LHCN-M2 (cell line): ENCODE results near the gene YJU2. TPM values are rescaled to one million over a fixed set of nuclear protein-coding genes. Genes with fewer than 3 reads are reported as not detected.
A peak's percentile ranks its signal among the peaks of the same experiment; 100 is the strongest.
"Not testable (repeated sequence)": the region's sequence is repeated elsewhere in the genome, so short reads cannot be mapped to it uniquely, and the experiment has no call there.

Experiments
- DNase-seq: peaks from one replicate; pipeline ENCODE4 v3.0.0-alpha.2; 2012; ENCODE audit warnings: low read depth
- total RNA-seq: library from RNA; depleted of rRNA; stranded (reverse); fragments of >200 nt; gene quantifications from 2 replicates; pipeline ENCODE4 v1.2.3, GENCODE V29; 2014

Gene YJU2
- total RNA-seq, 1 experiment from 2014 or later = 24.2 TPM

DNA sequence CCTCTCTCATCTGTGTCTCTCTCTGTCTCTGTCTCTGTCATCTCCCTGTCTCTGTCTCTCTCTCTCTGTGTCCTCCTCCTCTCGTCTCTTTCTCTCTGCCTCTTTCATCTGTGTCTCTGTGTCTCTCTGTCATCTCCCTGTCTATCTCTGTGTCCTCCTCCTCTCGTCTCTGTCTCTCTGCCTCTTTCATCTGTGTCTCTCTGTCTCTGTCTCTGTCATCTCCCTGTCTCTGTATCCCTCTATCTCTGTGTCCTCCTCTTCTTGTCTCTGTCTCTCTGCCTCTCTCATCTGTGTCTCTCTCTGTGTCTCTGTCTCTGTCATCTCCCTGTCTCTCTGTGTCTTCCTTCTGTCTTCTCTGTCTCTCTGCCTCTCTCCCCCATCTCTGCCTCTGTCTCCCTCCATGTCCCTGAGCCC, 18.1 kb upstream of the YJU2 start:
- no peak for DNase-seq

DNA sequence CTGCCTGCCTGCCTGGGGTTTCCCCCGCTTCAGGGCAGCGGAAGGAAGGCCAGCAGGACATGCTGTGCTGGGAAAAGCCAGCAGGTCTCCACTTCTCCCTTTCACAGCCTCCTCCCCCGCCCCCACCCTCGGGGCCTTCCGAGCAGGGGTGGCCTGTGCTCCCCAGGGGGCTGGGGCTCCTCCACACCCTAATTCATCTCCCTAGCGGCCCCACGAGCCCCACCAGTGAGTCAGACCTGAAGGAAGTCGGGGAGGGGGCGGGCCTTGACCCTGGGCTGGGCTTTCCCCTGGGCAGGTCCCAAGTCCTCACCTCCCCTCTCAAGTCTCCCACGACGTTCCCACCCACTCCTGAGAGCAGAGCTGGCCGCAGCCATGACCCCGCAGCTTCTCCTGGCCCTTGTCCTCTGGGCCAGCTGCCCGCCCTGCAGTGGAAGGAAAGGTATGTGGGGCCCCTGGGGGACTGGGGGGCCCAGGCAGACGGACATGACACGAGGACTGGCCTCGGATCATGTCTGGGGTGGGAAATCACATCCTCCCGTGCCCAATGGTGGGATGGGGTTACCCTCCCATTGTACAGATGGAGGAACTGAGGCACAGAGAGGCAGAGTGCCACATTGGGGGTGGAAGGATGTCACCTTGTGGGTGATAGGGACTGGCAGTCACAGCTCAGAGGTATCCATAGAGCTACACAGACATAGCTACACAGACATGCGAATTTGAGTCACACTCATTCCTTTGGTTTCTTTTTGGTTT, 17.5 kb upstream of the YJU2 start, which contains the start of gene EBI3:
TSS of gene EBI3 (plus strand) at position 345 of the 753 bp plus-strand sequence. CDS start at position 373, 28 bp downstream.
- peak; percentile 24 for DNase-seq

DNA sequence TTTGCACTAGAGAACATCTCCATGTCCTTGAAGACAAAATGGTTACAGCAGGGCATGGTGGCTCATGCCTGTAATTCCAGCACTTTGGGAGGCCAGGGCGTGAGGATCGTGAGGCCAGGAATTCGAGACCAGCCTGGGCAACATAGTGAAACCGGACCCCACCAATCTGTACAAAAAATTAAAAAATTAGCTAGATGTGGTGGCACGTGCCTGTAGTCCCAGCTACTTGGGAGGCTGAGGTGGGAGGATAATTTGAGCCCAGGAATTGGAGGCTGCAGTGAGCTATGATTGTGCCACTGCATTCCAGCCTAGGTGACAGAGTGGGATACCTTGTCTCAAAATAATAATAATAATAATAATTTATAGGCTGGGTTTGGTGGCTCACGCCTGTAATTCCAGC, 16.6 kb upstream of the YJU2 start:
- not testable (repeated sequence) for DNase-seq

DNA sequence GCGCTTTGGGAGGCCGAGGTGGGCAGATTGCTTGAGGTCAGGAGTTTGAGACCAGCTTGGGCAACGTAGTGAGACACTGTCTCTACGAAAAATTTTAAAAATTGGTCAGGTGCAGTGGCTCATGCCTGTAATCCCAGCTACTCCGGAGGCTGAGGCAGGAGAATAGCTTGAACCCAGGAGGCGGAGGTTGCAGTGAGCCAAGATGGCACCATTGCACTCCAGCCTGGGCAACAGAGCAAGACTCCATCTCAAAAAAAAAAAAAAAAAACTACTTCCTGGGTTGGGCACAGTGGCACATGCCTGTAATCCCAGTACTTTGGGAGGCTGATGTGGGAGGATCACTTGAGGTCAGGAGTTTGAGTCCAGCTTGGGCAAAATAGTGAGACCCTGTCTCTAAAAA, 15.4 kb upstream of the YJU2 start:
- DNase-seq = not testable (repeated sequence)

DNA sequence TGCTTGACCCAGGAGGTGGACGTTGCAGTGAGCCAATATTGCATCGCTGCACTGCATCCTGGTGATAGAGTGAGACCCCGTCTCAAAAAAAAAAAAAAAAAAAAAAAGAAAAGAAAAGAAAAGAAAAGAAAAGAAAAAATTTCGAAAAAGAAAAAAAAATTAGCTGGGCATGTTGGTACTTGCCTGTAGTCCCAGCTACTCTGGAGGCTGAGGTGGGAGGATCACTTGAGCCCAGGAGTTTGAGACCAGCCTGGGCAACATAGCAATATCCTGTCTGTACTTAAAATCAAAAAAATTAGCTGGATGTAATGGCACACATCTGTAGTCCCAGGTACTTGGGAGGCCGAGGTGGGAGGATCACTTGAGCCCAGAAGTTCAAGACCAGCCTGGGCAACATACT, 14.7 kb upstream of the YJU2 start:
- DNase-seq = not testable (repeated sequence)

DNA sequence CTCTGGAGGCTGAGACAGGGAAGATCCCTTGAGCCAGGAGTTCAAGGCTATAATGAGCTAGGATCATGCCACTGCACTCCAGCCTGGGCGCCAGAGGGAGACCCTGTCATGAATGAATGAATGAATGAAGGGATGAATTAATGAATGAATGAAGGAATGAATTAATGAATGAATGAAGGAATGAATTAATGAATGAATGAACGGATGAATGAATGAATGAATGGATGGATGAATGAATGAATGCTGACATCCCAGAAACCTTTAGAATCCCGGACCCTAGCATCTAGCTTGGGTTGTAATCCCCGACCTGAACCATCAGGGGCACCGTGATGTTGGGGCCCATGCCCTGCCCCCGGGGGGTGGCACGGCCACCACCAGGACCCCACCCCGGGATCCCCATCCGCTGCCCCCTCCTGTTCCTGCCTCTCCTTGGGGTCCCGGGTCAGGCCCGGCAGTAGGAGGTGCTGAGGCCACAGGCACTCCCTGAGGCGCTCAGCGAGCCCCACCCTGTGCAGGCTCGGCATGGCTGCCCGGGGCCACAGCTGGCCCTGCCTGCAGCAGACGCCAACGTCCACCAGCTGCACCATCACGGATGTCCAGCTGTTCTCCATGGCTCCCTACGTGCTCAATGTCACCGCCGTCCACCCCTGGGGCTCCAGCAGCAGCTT, 14.1 kb upstream of the YJU2 start:
- peak; percentile 37 for DNase-seq

DNA sequence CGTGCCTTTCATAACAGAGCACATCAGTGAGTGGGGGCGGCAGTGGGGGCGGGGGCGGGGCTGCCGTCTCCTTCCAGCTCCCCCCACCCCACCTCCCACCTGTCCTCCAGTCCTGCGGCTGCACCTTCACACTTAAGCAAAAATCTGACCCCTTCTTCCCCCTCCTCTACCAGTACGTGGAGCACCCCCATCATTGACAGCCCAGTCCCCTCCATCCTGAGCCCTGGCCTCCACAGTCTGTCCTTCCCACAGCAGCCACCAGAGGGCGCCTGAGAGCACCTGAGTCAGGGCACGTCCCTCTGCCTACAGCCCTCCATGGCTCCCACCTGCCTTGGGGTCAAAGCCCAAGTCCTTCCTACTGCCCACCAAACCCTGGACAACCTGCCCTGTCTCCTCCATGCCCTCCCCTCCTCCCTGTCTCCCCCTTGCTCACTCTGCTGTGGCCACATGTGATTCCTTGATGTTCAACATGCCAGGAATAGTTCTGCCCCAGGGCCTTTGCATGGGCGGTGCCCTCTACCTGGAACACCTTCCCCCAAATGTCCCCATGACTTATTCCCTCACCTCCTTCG, 13.5 kb upstream of the YJU2 start:
- DNase-seq = peak; percentile 44

DNA sequence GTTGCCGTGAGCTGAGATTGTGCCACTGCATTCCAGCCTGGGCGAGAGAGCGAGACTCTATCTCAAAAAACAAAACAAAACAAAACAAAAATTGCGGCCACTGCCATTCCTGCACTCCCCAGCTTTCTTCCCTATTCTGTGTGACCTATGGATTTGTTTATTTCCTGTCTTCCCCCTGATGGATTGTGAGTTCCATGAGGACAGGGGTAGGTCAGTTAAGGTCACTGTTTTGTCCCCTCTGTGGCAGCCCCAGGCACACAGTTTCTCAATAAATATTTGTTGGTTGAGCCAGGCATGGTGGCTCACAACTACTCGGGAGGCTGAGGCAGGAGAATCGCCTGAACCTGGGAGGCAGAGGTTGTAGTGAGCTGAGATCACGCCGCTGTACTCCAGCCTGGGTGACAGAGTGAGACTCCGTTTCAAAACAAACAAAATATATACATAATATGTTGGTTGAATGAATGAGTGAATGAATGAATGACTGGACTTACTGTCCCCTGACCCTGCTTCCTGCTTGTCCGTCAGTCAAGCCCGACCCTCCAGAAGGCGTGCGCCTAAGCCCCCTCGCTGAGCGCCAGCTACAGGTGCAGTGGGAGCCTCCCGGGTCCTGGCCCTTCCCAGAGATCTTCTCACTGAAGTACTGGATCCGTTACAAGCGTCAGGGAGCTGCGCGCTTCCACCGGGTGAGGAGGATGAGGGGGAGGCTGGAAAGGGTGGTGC, 12.6 kb upstream of the YJU2 start:
- no peak for DNase-seq

DNA sequence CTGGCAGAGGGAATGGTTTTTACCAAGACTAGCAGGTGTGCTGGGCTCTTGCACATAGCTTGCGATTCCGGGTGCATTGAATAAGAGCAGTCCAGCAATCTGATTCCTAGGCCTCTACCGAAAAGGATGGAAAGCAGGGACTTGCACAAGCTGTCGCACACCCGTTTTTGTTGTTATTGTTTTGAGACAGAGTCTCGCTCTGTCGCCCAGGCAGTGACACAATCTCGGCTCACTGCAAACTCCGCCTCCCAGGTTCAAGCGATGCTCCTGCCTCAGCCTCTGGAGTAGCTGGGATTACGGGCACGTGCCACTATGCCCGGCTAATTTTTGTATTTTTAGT, 12.0 kb upstream of the YJU2 start:
- no peak for DNase-seq

DNA sequence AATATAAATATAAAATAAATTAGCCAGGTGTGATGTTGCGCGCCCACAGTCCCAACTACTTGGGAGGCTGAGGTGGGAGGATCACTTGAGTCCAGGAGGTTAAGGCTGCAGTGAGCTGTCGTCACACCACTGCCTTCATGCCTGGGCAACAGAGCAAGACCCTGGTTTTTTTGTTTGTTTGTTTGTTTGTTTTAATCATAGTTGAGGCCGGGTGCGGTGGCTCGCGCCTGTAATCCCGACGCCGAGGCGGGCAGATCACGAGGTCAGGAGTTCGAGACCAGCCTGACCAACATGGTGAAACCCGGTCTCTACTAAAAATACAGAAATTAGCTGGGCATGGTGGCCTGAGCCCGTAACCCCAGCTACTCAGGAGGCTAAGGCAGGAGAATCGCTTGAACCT, 9.4 kb upstream of the YJU2 start:
- DNase-seq = not testable (repeated sequence)

DNA sequence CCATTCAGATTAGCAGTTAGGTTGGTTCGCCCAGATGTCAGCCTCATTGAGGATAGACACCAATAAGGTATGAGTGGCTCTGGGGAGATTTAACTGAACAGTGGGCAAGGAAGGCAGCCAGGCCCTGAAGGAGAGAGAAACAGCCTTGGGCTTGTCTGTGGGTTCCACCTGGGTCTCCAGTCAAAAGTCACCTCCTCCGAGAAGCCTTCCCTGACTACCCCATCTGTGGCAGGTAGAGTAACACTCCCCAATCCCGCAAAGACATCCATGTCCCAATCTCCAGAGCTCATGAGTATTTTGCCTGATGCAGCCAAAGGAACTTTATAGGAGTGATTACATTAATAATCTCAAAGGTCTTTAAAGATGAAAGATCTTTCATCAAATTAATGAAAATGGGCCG, 8.0 kb upstream of the YJU2 start:
- no peak for DNase-seq

DNA sequence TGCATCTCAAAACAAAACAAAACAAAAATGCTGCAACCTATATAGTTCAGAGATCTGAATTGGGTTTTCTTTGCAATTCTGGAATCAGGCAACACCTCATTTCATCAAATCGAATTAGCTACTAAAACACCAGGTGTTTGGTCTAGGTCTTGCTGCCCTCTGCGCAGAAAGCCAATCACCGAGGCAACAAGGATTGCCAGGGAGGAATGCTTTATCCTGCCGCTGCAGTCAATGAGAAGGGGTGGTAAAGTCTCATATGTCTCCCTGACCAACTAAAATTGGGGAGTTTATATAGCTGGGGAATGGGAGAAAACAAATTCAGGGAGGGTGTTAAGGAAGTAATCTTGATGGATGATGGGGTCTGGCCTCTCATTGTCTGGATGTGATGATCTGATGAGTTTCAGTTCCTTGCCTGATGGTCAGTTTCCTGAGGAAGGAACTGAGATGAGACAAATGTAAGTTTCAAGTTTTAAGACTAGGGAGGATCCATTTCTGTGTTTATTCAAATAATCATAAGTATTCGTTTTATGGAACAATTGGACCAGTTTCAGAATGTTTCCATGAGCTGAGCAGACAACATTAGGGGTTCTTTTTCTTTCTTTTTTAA, 5.0 kb upstream of the YJU2 start:
- no peak for DNase-seq

DNA sequence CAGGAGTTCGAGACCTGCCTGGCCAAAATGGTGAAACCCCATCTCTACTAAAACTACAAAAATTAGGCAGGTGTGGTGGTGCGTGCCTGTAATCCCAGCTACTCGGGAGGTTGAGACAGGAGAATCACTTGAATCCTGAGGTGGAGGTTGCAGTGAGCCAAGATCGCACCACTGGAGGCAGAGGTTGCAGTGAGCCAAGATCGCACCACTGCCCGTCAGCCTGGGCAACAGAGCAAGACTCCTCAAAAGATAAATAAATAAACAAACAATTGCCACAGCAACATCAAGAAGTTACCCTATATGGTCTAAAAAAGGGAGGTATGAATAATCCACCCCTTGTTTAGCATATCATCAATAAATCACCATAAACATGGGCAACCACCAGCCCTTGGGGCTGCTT, 942 bp upstream of the YJU2 start:
- not testable (repeated sequence) for DNase-seq

DNA sequence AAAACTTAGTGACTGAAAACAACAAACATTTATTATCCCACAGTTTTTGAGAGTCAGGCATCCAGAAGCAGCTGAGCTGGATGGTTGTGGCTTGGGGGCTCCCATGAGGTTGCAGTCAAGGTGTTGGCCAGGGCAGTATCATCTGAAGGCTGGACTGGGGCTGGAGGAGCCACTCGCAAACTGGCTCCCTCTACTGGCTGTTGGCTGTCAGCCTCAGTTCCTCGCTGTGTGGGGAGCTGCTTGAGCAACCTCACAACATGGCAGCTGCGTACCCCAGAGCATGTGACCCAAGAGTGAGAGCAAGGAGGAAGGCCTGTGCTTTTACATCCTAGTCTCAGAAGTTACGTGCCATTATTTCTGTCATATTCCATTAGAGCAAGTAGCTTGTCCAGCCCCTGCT, 9.7 kb downstream of the YJU2 start:
- no peak for DNase-seq

DNA sequence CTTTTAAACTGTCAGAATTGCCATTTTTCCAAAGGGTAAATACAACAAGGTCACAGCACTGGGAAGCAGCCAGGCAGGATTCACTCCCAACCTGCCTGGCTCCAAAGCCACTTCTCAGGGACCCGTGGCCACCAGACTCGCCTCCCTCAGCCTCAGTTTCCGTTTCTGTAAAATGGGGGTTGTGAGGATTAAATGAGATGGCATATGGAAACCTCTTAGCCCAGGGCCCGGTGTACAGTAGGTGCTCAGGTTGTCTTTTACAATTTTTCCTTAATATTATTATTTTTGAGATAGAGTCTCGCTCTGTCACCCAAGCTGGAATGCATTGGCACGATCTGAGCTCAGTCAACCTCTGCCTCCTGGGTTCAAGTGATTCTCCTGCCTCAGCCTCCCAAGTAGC, 10.1 kb downstream of the YJU2 start:
- DNase-seq = no peak

DNA sequence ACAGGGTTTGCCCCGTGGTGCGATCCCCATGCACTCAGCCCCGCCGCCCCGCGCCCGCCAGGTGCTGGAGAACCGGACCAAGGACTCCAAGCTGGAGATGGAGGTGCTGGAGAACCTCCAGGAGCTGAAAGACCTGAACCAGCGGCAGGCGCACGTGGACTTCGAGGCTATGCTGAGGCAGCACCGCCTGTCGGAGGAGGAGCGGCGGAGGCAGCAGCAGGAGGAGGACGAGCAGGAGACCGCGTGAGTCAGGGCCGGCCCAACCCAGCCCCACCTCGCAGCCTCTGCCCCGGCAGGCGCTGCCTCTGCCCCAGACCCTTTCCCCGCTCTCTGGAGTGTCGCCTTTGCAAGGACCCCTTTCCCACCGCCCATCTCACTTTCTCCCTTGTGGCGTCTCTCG, 11.3 kb downstream of the YJU2 start:
- no peak for DNase-seq

DNA sequence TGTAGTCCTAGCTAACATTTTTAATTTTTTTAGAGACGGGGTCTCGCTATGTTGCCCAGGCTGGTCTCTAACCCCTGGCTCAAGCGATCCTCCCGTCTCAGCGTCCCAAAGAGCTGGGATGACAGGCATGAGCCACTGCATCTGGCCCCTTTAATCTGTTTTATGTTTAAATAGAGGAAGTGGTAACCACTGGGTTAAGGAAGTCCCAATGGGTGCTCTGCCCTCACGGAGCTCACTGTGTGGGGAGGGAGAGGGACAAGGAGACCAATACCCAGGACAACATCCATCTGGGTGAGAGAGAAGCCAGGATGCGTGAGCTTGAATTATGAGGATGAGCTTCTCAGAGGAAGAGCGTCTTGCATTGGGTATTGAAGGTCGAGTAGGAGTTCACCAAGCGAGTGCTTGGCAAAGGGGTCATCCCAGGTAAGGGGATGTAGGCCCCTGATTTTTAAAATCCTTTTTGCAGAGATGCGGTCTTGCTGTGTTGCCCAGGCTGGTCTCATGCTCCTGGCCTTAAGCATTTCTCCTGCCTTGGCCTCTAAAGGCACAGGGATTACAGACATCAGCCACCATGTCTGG, 13.8 kb downstream of the YJU2 start:
- DNase-seq = no peak

DNA sequence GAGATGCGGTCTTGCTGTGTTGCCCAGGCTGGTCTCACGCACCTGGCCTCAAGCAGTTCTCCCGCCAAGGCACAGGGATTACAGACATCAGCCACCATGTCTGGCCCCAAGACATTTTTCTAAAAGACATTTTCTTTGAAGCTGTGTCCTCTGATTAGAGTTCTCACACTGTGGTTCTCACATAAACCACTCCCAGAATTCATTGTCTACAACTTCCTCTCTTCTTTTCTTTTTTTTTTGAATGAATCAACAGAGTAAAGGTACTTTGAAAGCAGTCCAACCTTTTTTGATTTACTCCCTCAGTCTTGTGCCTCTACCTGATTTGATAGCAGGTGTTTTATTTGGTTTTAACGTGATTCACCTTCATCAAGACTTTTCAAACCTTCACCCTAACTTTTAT, 17.9 kb downstream of the YJU2 start:
- no peak for DNase-seq

DNA sequence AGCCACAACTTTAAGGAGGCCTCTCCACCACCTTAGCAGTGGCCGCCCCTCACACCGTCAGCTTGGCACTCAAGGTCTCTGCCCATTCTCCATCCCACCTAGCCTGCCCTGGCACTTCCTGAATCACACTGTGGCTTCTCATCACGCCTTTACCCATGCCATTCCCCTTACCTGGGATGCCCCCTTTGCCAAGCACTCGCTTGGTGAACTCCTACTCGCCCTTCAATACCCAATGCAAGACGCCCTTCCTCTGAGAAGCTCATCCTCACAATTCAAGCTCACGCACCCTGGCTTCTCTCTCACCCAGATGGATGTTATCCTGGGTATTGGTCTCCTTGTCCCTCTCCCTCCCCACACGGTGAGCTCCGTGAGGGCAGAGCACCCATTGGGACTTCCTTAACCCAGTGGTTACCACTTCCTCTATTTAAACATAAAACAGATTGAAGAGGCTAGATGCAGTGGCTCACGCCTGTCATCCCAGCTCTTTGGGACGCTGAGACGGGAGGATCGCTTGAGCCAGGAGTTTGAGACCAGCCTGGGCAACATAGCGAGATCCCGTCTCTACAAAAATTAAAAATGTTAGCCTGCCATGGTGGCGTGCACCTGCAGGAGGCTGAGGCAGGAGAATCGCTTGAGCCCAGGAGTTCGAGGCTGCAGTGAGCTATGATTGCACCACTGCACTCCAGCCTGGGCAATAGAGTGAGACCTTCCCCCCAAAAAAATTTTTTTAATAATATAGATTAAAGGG, 19.5 kb downstream of the YJU2 start:
- DNase-seq = no peak

DNA sequence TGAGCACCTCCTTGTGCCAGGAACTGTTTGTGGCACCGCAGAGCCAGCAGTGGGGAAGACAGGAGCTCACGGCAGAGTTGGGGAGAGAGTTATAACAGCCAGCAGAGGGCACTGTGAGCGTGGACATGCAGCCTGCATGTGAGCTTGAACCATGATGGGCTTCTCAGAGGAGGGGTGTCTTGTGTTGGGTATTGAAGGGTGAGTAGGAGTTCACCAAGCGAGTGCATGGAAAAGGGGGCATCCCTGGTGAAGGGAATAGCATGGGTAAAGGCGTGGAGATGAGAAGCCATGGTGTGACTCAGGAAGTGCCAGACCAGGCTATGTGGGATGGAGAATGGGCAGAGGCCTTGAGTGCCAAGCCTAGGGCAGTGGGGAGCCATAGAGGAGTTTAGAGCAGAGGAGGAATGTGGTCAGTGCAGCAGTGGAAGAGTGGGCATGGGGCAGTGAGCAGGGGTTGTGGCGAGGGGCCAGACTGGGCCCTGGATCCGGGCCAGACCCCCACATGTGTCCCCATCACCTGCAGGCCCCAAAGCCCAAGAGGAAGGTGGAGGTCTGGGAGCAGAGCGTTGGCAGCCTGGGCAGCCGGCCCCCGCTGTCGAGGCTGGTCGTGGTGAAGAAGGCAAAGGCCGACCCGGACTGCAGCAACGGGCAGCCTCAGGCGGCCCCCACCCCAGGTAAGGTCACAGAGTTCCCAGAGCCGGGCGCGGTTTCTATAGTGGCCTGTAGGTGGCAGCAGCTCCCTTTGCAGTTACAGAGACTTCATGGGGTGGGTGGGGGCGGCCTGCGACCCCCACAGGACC, 20.4 kb downstream of the YJU2 start:
- peak; percentile 74 for DNase-seq
